HCT116 (cell line): ENCODE measurements around the gene CTIF. TPM values are rescaled to one million over a fixed set of nuclear protein-coding genes. Genes with fewer than 3 reads are reported as not detected.

Experiments used
- ATAC-seq: fragments of 200-7000 bp; cut with Tn5 transposase; 2 replicates; pipeline ENCODE4 v1.9.1; 2020; ENCODE audit warnings: mild to moderate bottlenecking, moderate library complexity
- BruUV-seq: library from RNA; stranded (reverse); fragments of 400-500 nt; replicated peaks from 2 replicates; lab custom pipeline; 2021; lab: Mats Ljungman, UMichigan
- CTCF ChIA-PET: fragments of 300-600 bp; sonication (Branson Sonifier 250); formaldehyde crosslinking; loops from one replicate; lab custom pipeline; 2021; ENCODE audit warnings: antibody characterized with exemption; lab: Charles Lee
- POLR2A ChIA-PET: fragments of 300-600, 350-600 bp; sonication (Branson Sonifier 250); formaldehyde crosslinking; loops from one replicate; lab custom pipeline; 2021; ENCODE audit warnings: antibody characterized with exemption; lab: Charles Lee
- RAD21 ChIA-PET, 2 experiments: fragments of 300-600 bp; sonication (Branson Sonifier 250); formaldehyde crosslinking; loops; one replicate each; lab custom pipeline; 2023; ENCODE audit warnings: low total read pairs in 2 of 2; ENCODE audit not compliant: uncharacterized antibody in 2 of 2, unreplicated experiment in 2 of 2, low non-redundant PET in 1 of 2; lab: Charles Lee
- DNase-seq: peaks from one replicate; pipeline ENCODE4 v3.0.0-alpha.2; 2010; ENCODE audit warnings: low read depth, low spot score
- H2AFZ ChIP-seq: fragments of 200-600 bp; shearing (Covaris generic), sonication (generic); 2 replicates; pipeline ENCODE4 v1.6.1; 2017; ENCODE audit warnings: low read depth, mixed run types, mixed read lengths, antibody characterized with exemption, low read length; ENCODE audit not compliant: poor library complexity, severe bottlenecking
- H3K27ac ChIP-seq: 2 replicates; pipeline ENCODE4 v1.5.1; 2012; ENCODE audit warnings: low read depth, low read length
- H3K27me3 ChIP-seq: fragments of 200-600 bp; sonication (generic); 2 replicates; pipeline ENCODE4 v1.6.1; 2016; ENCODE audit warnings: mixed run types, low read length, mixed read lengths; ENCODE audit not compliant: insufficient read depth
- H3K36me3 ChIP-seq, 2 experiments: fragments of 200-500 bp in 1 of 2; fragments of 200-600 bp in 1 of 2; sonication (Bioruptor generic) in 1 of 2; sonication (generic) in 1 of 2; 2 replicates each; pipeline versions ENCODE4 v1.5.1 to v1.6.1; 2014 to 2016; ENCODE audit warnings: low read length in 2 of 2, inconsistent platforms in 1 of 2, mixed read lengths in 1 of 2, mixed run types in 1 of 2; ENCODE audit not compliant: insufficient read depth in 2 of 2, control insufficient read depth in 1 of 2
- H3K4me1 ChIP-seq, 2 experiments: fragments of 200-600 bp in 1 of 2; sonication (generic) in 1 of 2; 2 replicates each; pipeline versions ENCODE4 v1.5.1 to v1.6.1; 2012 to 2017; ENCODE audit warnings: low read length in 2 of 2, inconsistent platforms in 1 of 2, mild to moderate bottlenecking in 1 of 2, mixed read lengths in 1 of 2, mixed run types in 1 of 2, moderate library complexity in 1 of 2; ENCODE audit not compliant: insufficient read depth in 2 of 2, control insufficient read depth in 1 of 2
- H3K4me2 ChIP-seq: fragments of 200-600 bp; sonication (generic); 2 replicates; pipeline ENCODE4 v1.6.1; 2017; ENCODE audit warnings: mixed run types, low read length, mixed read lengths
- H3K4me3 ChIP-seq, 2 experiments: fragments of 200-600 bp in 1 of 2; sonication (generic) in 1 of 2; replicated peaks in 1 of 2; 2 replicates each; pipeline ENCODE4 v1.5.1; 2011 to 2016; ENCODE audit warnings: low read length in 2 of 2, control low read depth in 1 of 2, low read depth in 1 of 2, mild to moderate bottlenecking in 1 of 2, mixed read lengths in 1 of 2, mixed run types in 1 of 2
- H3K79me2 ChIP-seq: fragments of 200-600 bp; sonication (generic); 2 replicates; pipeline ENCODE4 v1.6.1; 2017; ENCODE audit warnings: mild to moderate bottlenecking, mixed run types, low read length, moderate library complexity, mixed read lengths; ENCODE audit not compliant: insufficient read depth
- H3K9ac ChIP-seq: fragments of 200-600 bp; sonication (generic); 2 replicates; pipeline ENCODE4 v1.6.1; 2016; ENCODE audit warnings: low read length, mixed read lengths
- H3K9me2 ChIP-seq: fragments of 200-600 bp; sonication (generic), shearing (Covaris generic); 2 replicates; pipeline ENCODE4 v1.6.1; 2017; ENCODE audit warnings: mixed run types, mild to moderate bottlenecking, moderate library complexity; ENCODE audit not compliant: insufficient read depth
- H3K9me3 ChIP-seq, 2 experiments: fragments of 200-500 bp in 1 of 2; fragments of 200-600 bp in 1 of 2; sonication (Bioruptor generic) in 1 of 2; sonication (generic) in 1 of 2; 2 replicates each; pipeline ENCODE4 v1.6.1; 2014 to 2017; ENCODE audit warnings: low read length in 2 of 2, mixed read lengths in 2 of 2, inconsistent platforms in 1 of 2, low read depth in 1 of 2, mild to moderate bottlenecking in 1 of 2, mixed run types in 1 of 2, moderate library complexity in 1 of 2; ENCODE audit not compliant: control insufficient read depth in 1 of 2, insufficient read depth in 1 of 2
- H4K20me1 ChIP-seq: fragments of 200-600 bp; sonication (generic), shearing (Covaris generic); 2 replicates; pipeline ENCODE4 v1.6.1; 2017; ENCODE audit warnings: mixed run types, mild to moderate bottlenecking, moderate library complexity; ENCODE audit not compliant: insufficient read depth
- CBX3 ChIP-seq: IDR thresholded peaks from 2 replicates; pipeline ENCODE4 v1.6.1; 2012; ENCODE audit warnings: low read depth
- CEBPB ChIP-seq: IDR thresholded peaks from 2 replicates; pipeline ENCODE4 v1.6.1; 2012; ENCODE audit warnings: low read depth
- EGR1 ChIP-seq: IDR thresholded peaks from 2 replicates; pipeline ENCODE4 v1.6.1; 2012; ENCODE audit warnings: low read depth
- ELF1 ChIP-seq: IDR thresholded peaks from 2 replicates; pipeline ENCODE4 v1.6.1; 2012; ENCODE audit warnings: low read depth, borderline replicate concordance
- EZH2 ChIP-seq: fragments of 200-600 bp; sonication (generic); IDR thresholded peaks from 2 replicates; pipeline ENCODE4 v1.6.1; 2017; ENCODE audit warnings: antibody characterized with exemption, mixed run types
- EZH2phosphoT487 ChIP-seq: fragments of 200-600 bp; IDR thresholded peaks from 2 replicates; pipeline ENCODE4 v1.6.1; 2018; ENCODE audit warnings: antibody characterized with exemption, borderline replicate concordance
- FOSL1 ChIP-seq: IDR thresholded peaks from 2 replicates; pipeline ENCODE4 v1.6.1; 2012; ENCODE audit warnings: low read depth
- JUND ChIP-seq: IDR thresholded peaks from 2 replicates; pipeline ENCODE4 v1.6.1; 2012
- POLR2A ChIP-seq: IDR thresholded peaks from 2 replicates; pipeline ENCODE4 v1.7.0; 2011; ENCODE audit warnings: borderline replicate concordance; ENCODE audit not compliant: insufficient read depth, insufficient read length; ENCODE audit errors: extremely low read depth
- POLR2AphosphoS5 ChIP-seq: IDR thresholded peaks from 2 replicates; pipeline ENCODE4 v1.6.1; 2011; ENCODE audit warnings: mild to moderate bottlenecking, low read depth, low read length, moderate library complexity
- RAD21 ChIP-seq: IDR thresholded peaks from 2 replicates; pipeline ENCODE4 v1.6.1; 2012; ENCODE audit warnings: low read depth, mild to moderate bottlenecking
- SIN3A ChIP-seq: IDR thresholded peaks from 2 replicates; pipeline ENCODE4 v1.6.1; 2012; ENCODE audit warnings: low read depth
- SP1 ChIP-seq: IDR thresholded peaks from 2 replicates; pipeline ENCODE4 v1.6.1; 2012; ENCODE audit warnings: low read depth
- SRF ChIP-seq: IDR thresholded peaks from 2 replicates; pipeline ENCODE4 v1.6.1; 2012; ENCODE audit warnings: low read depth
- TCF7L2 ChIP-seq: IDR thresholded peaks from 2 replicates; pipeline ENCODE4 v1.7.0; 2011; ENCODE audit warnings: borderline replicate concordance, inconsistent platforms; ENCODE audit not compliant: insufficient read depth, insufficient read length; ENCODE audit errors: extremely low read depth
- intact Hi-C: fragments of 100-400 bp; cut with micrococcal nuclease; formaldehyde crosslinking; loops from 2 replicates; pipeline ENCODE4 v1.10.0; 2022
- total RNA-seq: library from RNA; stranded (reverse); gene quantifications from one replicate; pipeline ENCODE4 v1.2.1, GENCODE V29; 2021; ENCODE audit not compliant: unreplicated experiment
- TF ChIP-seq, protein P1 (sequence below): IDR thresholded peaks from 2 replicates; pipeline ENCODE4 v1.6.1; 2012
- TF ChIP-seq, protein P2 (sequence below): IDR thresholded peaks from 2 replicates; pipeline ENCODE4 v1.6.1; 2011; ENCODE audit warnings: mild to moderate bottlenecking, low read length, moderate library complexity; ENCODE audit not compliant: insufficient replicate concordance; ENCODE audit errors: extremely low read depth

The CTIF gene
- total RNA-seq, 1 experiment from 2014 or later = 19.7 TPM

DNA sequence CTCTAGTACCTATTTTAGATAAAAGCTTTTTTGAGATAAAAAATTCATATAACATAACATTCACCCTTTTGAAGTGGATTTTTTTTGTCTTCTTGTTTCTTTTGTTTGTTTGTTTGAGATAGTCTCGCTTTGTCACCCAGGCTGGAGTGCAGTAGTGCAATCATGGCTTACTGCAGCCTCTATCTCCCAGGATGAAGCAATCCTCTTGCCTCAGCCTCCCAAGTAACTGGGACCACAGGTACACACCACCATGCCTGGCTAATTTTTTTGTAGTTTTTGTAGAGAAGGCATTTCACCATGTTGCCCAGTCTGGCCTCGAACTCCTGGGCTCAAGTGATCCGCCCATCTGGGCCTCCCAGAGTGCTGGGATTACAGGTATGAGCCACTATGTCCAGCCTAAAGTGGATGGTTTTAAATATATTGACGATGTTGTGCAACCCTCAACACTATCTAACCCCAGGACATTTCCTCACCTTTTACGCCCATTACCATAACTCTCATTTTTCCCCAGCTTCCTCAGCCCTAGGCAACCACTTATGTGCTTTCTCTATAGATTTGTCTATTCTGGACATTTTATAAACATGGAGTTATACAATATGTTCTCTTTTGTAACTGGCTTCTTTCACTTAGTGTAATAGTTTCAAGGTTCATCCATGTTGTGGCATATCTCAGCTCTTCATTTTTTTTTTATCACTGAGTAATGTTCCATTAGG lies 38.8 kb downstream of the CTIF start:
- no TSS peak for BruUV-seq
- ChIA-PET POLR2A (no interaction called here), RAD21 (no interaction called here), CTCF (no interaction called here)
- no peaks in the 10 kb centered on the region for H3K9me2 ChIP-seq
- DNase-seq (no peak), ATAC-seq (no peak)
- intact Hi-C loops = no loop called here
- TF ChIP-seq CBX3 (no peak), RAD21 (no peak), SP1 (no peak), FOSL1 (no peak), TCF7L2 (no peak), EZH2phosphoT487 (no peak), POLR2AphosphoS5 (no peak), EGR1 (no peak), ELF1 (no peak), EZH2 (no peak), SRF (no peak), JUND (no peak), POLR2A (no peak), SIN3A (no peak), CEBPB (no peak)
- TF ChIP-seq, protein P1, sequence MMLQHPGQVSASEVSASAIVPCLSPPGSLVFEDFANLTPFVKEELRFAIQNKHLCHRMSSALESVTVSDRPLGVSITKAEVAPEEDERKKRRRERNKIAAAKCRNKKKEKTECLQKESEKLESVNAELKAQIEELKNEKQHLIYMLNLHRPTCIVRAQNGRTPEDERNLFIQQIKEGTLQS = no peak
- TF ChIP-seq, protein P2, sequence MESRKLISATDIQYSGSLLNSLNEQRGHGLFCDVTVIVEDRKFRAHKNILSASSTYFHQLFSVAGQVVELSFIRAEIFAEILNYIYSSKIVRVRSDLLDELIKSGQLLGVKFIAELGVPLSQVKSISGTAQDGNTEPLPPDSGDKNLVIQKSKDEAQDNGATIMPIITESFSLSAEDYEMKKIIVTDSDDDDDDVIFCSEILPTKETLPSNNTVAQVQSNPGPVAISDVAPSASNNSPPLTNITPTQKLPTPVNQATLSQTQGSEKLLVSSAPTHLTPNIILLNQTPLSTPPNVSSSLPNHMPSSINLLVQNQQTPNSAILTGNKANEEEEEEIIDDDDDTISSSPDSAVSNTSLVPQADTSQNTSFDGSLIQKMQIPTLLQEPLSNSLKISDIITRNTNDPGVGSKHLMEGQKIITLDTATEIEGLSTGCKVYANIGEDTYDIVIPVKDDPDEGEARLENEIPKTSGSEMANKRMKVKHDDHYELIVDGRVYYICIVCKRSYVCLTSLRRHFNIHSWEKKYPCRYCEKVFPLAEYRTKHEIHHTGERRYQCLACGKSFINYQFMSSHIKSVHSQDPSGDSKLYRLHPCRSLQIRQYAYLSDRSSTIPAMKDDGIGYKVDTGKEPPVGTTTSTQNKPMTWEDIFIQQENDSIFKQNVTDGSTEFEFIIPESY = no peak
- no peaks in the 10 kb centered on the region for H4K20me1 ChIP-seq
- no peak overlapping the region for H3K4me3 ChIP-seq
- no peaks in the 10 kb centered on the region for H3K9me3 ChIP-seq
- no peak overlapping the region for H2AFZ ChIP-seq
- H3K4me2 ChIP-seq = no peak overlapping the region
- no peak overlapping the region for H3K27ac ChIP-seq
- no peaks in the 10 kb centered on the region for H3K36me3 ChIP-seq
- peaks cover 0 to 13% of the 10 kb centered on the region in 2 experiments; a peak in 3 of 4 replicates for H3K4me1 ChIP-seq
- no peaks in the 10 kb centered on the region for H3K27me3 ChIP-seq
- H3K79me2 ChIP-seq = no peaks in the 10 kb centered on the region
- H3K9ac ChIP-seq = no peak overlapping the region
